ENCODE data around the gene MASP2.
A peak's percentile ranks its signal among the peaks of the same experiment; 100 is the strongest.
"Not testable (repeated sequence)": the region's sequence is repeated elsewhere in the genome, so short reads cannot be mapped to it uniquely, and the experiment has no call there.

MASP2 gene

GRCh38 chr1:11037019-11037739 is 9.9 kb downstream of the MASP2 start:
- DNase-seq = not testable (repeated sequence)

- no peak for DNase-seq
These were observed 15.3 kb downstream of the MASP2 start for GRCh38 chr1:11031624-11032262.

GRCh38 chr1:11030865-11031264 is 16.2 kb downstream of the MASP2 start:
- DNase-seq = no peak

DNA sequence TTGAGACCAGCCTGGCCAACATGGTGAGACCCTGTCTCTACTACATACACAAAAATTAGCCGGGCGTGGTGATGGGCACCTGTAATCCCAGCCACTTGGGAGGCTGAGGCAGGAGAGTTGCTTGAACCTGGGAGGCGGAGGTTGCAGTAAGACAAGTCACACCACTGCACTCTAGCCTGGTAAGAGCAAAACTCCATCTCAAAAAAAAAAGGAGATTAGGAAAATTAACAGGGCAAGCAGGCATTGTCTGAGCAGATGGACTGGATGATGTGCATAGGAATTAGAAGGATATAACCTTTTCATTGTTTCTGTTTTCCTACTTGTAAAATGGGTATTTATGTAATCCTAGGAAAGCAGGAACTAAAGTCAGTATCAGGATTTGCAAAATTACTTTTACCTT is 19.0 kb downstream of the MASP2 start:
- no peak for DNase-seq

DNA sequence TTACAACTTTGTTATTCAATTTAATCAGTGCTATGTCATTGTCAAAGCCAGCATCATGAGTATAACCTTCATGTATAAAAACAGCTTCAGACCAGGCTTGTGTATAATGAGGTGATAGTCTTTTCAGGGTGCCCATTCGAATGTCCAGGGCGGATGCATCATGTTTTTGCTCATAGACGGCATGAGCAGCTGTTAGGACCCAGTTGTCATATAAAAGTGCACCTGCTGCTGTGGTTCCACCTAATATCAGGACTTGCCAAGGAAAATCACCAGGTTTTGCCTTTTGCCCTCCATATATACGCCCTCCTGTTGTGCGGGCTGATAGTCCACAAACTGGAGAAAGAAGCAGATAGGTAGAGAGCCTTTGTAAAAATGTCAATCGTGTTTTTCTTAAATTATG is 19.7 kb downstream of the MASP2 start:
- no peak for DNase-seq

- DNase-seq = no peak
These were observed 20.1 kb downstream of the MASP2 start for GRCh38 chr1:11026903-11027302.

DNA sequence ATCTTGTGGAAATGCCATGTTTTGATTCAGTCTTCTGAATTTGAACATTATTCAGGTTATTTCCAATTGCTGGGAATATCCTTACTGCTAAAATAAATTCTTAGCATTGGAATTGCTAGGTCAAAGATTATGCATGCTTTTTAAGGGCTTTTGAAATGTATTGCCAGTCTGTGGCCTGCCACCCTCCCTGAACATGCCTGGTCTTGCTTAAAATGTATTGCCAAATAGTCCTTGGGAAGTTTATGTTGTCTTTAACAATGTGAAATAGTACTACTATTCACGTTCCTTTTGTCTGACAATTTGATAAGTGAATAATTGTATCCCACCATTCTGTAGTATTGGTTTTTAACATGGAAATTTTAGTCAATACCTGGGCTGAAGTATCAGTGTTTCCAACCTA is 21.0 kb downstream of the MASP2 start:
- DNase-seq = no peak

DNA sequence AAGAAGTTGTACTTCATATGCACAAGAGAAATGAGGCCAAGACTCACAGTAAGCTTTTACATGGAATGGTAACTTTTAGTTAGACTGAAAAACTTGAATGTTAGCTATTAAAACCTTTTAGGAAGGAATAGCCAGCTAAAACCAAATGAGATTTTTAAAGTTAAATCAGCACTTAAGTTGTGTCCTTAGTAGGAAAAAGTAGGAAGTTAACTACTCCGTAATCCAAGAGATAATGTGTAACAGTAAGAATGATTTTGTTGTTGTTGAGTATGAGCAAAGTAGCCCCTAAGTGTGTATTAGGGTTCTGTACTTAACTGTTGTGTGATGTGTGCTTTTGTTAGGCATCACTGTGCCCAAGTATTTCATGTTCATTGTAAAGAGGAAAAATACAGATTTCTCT is 21.4 kb downstream of the MASP2 start:
- no peak for DNase-seq

- no peak for DNase-seq
These were observed 22.2 kb downstream of the MASP2 start for GRCh38 chr1:11024874-11025203.

DNA sequence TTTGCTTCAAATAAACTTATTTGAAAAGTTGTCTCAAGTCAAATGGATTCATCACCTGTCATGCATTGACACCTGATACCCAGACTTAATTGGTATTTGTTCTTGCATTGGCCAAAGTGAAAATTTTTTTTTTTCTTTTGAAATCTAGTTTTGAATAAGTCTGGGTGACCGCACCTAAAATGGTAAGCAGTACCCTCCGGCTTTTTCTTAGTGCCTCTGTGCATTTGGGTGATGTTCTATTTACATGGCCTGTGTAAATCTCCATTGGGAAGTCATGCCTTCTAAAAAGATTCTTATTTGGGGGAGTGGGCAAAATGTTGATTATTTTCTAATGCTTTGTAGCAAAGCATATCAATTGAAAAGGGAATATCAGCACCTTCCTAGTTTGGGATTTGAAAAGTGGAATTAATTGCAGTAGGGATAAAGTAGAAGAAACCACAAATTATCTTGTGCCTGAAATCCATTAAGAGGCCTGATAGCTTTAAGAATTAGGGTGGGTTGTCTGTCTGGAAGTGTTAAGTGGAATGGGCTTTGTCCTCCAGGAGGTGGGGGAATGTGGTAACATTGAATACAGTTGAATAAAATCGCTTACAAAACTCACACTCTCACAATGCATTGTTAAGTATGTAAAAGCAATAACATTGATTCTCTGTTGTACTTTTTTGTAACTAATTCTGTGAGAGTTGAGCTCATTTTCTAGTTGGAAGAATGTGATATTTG is 22.7 kb downstream of the MASP2 start:
- DNase-seq = no peak

GRCh38 chr1:11023201-11023600 is 23.8 kb downstream of the MASP2 start:
- DNase-seq = no peak

GRCh38 chr1:11019971-11020370 is 27.1 kb downstream of the MASP2 start:
- no peak for DNase-seq

- DNase-seq = not testable (repeated sequence)
These were observed 27.7 kb downstream of the MASP2 start for GRCh38 chr1:11019358-11019757.

DNA sequence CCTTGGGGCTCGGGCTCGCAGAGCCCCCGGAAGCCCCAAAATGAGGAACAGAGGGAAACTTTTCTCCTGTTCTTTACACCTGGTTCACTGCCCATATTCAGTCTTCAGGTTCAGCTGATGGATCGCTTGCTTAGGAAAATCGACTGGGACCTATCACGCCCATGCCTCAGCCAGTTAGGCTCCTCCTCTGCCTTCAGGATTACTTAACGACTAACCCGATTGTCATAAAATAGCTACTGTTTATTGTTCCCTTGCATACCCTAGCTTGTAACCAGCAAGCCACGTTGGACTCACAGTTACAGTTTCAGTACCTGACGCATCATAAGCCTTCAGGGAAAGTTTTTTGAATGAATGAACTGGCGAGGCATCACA is 33.9 kb downstream of the MASP2 start:
- DNase-seq = no peak

GRCh38 chr1:11012260-11013159 is 34.5 kb downstream of the MASP2 start, which contains the start of gene TARDBP:
Gene TARDBP, plus strand, starts transcription at chr1:11012654. Its CDS starts 1,074 bp downstream, at chr1:11013728.
- peak; percentile 88 for DNase-seq

- DNase-seq = no peak
These were observed 46.5 kb downstream of the MASP2 start for GRCh38 chr1:11000526-11000925.

DNA sequence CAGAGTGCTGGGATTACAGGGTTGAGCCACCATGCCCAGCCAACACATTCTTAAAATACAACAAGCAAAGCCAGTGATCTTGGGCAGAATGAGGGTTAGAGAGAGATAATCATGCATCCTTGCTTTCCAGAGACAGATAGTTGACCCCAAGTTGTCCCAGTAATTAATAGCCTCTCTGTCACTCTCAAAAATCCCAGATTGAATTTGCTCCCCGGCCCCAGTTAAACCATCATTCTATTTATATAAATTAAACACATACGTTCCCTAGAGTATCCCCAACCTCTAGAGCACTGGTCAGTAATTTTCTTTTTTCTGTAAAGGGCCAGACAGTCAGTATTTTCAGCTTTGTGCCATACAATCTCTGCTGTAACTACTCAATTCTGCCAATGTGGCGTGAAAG is 50.9 kb downstream of the MASP2 start:
- DNase-seq = no peak

DNA sequence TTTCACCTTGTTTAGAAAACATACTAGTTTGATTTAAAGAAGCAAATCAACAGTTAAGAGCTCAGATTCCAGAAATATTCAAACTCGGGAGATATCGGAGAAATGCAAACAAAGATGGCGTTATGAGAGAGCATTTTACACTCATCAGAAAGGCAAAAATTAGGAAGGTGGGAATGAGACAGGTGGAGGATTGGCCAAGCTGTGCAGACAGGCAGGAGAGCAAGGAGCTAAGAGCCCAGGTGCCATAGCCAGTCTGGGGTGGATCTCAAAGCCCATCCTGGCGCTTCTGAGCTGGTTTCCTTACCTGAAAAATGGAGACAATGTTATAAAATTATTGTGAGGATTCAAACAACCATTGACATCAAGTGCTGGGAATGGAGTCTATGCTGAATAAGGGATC is 54.2 kb downstream of the MASP2 start:
- no peak for DNase-seq

- not testable (repeated sequence) for DNase-seq
These were observed 55.0 kb downstream of the MASP2 start for GRCh38 chr1:10992004-10992403.

DNA sequence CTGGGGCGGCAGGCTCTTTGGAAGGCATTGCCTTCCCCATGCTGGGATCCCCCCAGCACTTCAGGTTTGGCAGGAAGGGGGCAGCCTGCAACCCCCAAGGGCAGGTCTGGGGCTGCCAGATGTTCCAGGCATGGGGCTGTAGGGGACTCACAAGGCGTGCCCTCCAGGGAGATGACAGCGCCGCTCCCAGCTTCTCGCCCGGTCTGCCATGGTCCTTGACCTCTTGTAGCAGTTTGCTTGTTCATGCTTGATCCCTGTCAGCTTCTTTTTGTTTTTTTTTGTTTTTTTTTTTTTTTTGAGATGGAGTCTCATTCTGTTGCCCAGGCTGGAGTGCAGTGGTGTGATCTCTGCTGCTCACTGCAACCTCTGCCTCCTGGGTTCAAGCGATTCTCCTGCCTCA is 56.2 kb downstream of the MASP2 start:
- DNase-seq = no peak

- DNase-seq = not testable (repeated sequence)
These were observed 57.0 kb downstream of the MASP2 start for GRCh38 chr1:10989920-10990516.

DNA sequence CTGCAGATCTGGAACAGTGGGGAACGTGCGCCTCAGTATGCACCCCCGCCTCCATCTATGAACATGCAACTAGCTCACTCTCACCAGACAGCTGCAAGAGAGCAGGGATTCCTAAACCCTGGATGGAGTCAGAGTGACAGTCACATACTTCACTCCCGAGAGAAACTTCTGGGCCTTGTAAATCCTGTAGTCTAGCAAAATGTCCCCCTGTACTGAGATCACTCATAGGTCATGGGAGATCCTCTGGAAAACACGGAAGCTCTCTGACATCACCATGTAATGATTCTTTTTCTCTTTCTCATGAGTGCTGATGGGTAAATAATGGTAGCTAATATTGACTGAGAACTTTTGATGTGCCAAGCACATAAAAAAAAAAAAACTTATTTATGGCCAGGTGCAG is 57.9 kb downstream of the MASP2 start:
- DNase-seq = no peak
